HG03060 (cell line): Measurements from ENCODE around the gene SCARB2.

Source experiments
- ATAC-seq: cut with Tn5 transposase; IDR thresholded peaks from one replicate; pipeline ENCODE4 v1.9.1; 2021; ENCODE audit warnings: low read depth, moderate number of reproducible peaks; ENCODE audit not compliant: unreplicated experiment

The SCARB2 gene

DNA sequence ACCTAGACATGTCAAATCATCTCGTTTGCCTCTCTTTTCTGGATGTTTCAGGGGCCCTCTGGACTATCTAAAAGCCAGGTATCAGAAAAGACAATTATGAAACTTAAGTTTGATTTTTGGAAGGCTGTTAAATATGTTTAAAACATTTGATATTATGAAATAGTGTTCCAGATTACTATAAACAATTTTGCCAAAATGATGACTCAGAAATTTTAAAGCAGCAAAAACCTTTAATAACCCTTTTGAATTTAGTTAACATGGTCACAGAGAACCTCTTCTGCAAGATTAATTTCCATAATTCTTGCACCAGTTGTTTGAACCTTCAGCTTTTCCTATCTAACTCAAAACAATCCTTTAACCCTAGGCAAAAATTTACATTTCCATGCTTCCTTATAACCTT is 19.1 kb upstream of the SCARB2 start:
- no peak for ATAC-seq

DNA sequence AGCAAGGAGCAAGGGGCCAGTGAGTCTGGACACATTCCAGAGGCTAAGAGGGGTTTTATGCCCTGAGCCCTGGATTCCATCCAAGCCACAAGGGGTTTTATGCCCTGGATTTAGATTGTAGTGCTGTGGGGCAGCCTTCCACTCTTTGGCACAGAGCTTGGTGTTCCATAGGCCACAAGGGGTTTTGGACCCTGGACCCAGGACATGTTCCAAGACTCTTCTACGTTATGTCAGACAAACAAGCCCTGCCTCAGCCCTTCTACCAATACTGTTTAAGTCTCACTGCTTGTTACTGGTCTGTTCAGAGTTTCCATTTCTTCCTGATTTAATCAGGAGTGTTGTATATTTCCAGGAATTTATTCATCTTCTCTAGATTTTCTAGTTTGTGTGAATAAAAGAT is 12.8 kb upstream of the SCARB2 start:
- no peak for ATAC-seq

DNA sequence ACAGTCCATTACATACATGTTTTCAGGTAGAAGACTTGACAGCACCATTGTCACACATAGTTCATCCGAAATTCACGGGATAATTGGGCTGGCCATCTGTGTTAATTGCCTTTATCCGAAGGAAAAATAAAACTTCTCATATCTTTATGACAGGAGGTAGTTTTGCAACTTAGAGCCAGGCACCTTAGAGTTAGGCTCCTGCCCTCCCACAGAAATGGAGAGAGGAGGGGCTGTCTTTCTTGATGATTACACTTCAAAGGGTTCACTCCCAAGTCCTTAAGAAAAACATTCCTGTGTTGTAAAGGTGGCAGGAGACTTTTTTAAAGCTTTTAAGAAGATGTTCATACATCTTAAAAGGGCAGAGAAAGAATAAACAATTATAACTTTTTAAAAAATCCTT is 10.5 kb upstream of the SCARB2 start:
- no peak for ATAC-seq

DNA sequence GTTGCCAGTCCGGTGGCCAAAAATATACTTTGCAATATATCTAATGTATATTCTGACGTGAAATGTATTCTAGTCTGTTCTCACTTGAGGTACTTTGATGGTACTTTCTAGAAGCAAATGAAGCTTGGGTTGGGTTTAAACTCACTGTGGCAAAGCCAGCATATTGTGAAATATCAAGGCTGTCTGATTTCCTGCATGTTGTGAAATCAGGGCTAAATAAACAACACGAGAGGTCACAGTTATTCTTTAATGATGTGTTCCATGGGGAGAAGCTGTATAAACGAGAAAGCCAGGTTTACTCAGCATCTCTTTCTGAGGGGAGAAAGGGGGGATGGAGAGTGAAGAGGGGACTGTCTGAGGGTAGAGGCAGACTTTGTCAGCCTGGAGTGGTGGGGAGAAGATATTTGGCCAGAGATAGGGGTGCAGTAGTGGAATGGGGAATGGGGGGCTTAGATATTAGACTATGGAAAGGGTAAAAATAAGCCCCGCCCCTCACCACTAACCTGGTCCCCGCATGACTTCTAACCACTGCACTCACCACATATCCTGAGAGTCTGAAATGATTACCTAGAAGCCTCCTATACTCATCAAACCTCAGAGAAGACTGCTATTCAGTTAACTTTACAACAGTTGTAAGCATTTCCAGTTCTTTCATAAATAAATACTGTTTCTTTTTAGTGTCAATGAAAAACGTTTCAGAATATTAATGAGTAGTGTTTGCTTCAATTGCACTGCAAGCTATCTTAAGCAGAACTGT is 5.9 kb upstream of the SCARB2 start:
- ATAC-seq: no peak

DNA sequence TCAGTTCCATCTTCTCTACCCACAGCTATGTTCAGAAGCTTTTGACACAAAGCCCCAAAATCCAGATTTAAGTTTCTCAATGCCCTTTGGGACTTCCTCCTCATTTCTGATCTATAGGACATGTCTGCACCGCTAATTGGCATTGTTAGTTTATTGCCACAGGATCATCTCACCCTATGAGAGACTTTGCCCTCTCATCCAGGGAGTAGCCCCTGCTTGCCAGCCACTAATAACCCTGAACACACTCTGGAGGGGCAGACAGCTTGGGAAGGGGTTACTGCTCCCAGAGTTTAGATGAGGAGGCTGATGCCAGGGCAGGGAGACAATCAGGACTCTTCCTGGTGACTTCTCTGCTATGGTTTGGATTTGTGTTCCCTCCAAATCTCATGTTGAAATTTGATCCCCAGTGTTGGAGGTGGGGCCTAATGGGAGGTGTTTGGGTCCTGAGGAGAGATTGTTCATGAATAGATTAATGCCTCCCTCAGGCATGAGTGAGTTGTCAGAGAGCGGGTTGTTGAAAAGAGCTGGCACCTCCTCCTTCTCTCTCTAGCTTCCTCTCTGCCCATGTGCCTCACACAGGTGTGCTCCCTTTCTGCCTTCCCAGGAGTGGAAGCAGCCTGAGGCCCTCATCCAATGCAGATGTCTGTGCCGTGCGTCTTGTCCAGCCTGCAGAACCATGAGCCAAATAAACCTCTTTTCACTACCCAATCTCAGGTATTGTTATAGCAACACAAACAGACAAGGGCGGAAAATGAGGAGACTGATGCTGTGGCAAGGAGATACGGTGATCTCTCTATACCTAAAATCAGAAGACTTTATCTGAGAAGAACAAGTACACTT is 3.6 kb upstream of the SCARB2 start:
- ATAC-seq: no peak

DNA sequence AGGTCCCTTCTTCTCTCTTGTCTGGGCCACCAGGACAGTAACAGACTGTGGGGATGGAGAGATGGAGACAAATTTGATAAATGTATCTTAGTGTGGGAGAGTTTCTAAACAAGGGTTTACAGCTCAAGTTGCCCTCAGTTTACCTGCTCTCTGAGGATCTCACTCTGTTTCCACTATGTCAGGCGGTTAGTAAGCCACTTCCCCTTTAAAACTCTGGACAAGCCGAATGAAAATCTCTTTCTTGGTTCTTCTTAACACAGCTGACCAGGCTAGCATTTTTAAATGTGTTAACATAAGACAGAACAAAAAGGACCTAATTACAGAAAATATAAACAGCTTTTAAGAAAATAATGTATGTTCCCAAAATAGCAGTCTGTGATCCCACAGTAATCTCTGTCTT is 2.9 kb upstream of the SCARB2 start:
- no peak for ATAC-seq

DNA sequence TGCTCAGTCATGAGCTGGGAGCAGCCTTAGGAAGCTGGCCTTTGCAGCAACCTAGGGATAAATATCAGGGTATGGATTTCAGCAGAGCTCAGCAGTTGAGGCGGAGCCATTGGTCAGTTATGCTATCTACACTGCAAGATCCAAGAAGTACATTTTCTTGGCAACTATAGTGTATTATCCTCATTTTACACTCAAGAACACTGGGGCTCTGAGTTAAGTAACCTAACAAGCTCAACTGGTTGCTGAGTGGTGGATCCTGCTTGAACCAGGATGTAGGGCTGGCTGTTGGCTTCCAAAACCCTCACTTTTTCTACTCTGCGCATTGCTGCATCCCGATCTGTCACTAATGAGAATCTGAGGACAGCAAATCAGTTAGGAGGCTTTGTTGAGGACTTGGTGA is 1.5 kb upstream of the SCARB2 start:
- no peak for ATAC-seq

DNA sequence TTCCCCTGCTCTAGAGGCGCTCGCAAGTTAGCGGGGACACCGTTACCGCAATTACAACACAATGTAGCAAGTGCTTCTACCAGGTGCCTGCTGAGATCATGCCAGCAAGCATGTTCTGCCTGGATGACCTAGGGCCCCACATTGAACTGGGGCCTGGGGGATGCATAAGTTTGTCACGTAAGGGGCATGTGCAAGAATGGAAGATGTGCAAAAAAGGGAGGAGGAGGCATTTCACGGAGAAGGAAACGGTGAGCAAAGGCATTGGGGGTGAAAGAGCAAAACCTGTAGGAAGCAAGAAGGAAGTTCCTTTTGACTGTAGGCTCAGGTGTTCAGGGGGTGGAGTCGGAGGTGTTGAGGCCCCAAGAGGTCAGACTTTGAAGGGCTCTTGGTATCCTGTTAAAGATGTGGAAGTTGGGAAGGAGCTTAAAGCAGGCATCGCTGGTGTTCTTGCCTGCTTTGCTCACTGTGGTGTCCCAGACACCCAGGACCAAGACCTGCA is 602 bp upstream of the SCARB2 start:
- peak; percentile 57 for ATAC-seq

DNA sequence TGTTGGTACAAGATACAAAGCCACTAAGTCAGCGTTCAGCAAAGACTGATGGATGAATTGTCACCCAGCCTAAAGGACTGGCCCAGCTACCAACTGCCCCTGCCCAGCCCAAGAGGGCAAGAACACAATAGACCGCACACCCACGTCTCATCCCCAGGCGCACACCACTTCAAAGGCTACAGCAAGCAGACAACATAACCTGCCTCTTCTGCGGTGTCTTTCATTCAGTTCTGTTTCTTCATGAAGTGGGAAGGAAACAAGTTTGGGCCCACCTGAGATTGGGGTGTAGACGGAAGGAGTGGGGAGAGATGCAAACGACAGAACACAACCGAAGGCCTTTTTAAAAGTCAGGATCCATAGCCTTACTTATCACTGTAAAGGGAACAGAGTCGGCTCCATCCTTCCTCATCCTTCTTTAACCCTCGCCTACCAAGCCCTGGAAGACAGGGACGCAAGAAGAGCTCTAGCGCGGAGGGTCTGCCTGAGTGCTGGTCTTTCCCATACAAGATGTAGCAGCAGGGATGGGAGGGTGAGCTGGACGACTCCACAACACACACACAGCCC is 691 bp downstream of the SCARB2 start:
- no peak for ATAC-seq

DNA sequence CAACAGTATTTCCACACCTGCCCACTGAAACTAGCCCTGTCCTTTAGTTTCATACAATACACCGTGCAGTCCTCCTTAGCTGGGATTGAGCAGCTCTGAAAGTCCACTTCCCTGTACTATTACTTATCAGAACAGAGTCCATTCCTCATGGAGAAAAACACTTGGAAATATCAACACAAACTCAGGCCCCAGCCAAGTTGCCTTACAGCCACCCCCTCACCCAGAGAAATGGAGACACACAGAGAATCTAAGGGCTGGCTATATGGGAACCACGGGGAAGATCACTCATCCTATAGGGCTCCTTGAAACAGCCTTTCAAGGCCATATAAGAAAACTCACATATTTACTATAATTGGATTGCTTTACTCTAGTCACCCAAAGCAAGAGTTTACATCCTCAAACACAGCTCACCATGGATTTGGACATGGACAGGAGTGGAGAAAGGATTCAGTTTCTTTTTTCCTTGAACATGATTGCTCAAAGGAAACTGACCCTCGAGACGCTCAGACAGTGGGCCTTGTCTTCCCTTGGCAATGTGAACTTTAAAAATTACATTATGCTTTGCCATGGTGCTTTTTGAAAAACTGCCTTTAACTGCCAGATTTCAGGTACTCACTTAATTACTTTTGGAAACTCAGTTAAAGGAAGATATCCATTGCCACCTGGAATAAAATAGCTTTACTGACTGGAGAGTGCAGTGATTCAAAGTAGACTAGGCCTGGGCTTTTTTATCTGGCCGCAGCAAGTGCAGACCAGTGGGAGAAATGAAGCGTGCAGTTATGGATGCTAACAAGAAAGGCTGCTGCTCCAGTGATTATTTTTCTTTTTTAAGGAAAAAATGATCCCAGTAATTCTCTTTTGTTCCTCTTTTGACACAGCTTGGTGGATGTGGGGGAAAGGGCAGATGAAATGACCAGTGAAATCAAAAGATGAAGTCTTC is 1.6 kb downstream of the SCARB2 start:
- no peak for ATAC-seq

DNA sequence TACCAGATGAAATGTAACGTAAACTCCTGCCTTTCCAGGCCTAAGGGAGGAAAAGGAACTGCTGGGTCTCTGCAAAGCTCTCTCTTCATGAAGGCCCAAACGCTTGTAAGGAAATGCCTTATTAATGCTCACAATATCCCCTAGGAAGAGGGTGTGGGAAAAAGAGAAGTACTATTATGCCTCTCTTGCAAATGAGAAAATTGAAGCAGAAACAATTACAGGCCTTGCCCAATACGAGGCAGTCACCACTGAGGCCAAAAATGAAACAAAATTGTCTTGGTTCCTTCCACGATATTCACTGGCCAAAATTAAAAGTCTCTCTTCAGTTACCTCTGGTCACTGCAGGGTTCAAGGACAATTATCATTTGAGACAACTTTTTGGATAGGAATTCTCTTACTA is 3.2 kb downstream of the SCARB2 start:
- ATAC-seq: no peak

DNA sequence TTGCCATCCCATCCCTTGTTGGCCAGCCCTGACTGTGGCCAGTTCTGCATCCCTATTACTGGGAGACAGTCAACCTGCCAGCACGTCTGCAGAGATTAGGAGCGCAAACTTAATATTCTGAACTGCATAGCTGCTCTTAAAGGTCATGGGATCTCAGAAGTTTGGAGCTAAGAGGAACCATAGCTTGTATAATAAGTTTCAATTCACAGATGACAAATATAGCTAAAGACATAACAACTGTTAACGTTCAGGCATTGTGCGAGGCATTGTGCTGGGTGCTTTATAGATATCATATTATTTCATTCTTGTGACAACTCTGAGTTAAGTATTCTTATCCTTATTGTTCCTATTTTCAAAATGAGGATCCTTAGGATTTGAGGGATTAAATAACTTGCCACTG is 3.7 kb downstream of the SCARB2 start:
- ATAC-seq: no peak

DNA sequence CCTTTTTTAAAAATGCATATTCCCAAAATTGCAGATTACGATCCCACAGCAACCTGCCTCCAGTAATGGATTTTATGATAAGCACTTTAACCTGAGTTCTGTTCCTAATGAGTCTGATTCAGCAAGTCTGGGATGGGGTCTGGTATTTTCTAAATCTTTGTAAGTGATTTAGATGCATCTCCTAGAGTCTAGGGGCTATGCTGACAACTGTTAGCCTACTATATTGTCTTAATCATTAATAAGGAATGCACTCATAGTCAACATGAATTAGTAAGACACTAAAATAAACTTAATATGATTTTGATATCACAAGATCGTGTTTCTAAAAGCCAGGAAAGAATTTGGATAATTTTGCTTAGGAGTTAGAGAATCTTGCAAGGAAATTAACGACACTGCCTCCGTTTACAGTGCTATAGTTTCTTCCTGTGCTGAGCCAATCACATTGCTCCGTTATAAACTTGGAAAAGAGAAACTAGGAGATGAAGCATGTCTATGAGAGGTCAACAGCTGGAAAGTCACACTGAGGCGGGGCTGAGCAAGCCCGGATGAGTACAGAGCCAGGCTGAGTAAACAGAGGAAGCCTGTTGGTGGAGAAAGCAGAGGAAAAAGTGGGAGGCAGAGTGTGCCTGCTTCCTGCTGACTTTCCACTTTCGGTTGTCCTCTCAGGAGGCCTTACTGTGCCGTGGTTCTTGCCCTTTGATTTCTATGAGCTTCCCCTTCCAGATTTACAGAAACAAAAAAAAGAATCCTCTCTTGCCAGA is 5.4 kb downstream of the SCARB2 start:
- no peak for ATAC-seq

DNA sequence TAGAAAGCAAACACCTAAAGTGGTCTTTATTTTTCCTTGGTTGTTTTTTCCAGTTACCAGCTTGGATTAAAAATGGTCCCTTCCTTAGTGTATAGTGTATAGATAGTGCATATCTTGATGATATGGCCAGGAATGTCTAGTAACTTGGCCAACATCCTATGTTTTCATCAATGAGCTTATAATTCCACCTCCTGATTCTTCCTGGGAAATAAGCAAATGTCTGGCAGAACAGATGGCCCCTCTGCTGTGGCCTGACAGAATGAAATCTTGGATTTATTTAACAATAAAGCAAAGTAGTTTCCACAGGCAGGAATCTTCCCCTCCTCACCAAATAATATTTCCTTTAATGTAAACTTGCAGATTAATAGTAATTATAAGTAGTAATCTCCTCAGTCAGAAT is 6.1 kb downstream of the SCARB2 start:
- ATAC-seq: no peak

DNA sequence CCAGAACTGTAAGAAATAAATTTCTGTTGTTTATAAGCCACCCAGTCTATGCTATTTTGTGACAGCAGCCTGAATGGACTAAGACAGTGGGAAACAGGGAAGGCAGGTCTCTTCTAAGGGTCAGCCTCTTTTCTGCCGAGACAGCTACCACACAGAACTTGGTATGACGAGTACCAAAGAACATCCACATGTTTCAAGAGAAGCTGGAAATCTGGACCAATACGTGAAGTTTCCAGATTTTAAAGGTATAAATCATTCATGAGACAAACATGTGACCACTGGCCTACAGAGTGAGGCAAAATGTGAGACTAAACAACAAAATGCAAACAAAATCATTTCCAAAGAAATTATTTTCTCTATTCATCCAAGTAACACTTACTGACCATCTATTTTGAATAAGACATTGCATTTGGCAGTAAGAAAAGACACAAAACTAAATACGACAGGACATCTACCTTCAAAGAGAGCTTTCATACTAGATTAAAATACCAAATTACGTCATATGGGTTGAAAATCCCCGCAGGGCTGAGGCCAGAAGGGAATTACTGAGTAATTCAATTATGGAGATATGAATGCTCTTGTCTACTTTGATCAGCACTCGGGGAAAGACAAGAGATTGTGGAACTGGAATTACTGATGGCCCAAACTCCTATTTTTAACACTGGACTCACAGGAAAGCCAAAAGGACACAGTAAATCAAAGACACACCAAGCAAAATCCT is 7.2 kb downstream of the SCARB2 start:
- ATAC-seq: no peak

DNA sequence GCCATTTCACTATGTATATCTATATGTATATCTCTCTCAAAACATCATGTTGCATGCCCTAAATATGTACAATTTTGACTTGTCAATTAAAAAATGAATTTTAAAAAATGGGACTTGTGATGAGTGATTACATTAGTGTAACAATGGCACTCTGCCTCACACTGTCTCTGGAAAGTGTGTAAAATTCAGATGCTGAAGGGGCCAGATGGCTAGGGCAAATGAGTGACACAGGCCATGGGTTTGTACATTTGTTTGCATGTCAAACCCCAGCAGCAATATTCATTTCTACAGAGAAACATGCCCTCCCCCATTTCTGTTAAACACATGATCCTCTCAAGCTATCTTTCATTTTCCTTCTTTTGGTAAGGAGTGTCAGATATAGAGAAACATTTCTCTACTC is 8.1 kb downstream of the SCARB2 start:
- ATAC-seq: no peak

DNA sequence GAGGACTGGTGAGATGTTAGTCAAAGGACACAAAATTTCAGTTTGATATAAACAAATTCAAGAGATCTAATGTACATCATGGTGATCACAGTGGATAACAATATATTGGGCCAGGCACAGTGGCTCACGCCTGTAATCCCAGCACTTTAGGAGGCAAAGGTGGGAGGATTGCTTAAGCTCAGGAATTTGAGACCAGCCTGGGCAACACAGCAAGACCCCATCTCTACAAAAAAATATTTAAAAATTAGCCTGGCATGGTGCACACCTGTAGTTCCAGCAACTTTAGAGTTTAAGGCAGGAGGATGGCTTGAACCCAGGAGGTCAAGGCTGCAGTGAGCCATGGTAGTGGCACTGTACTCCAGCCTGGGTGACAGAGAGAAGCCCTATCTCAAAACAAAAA is 8.7 kb downstream of the SCARB2 start:
- ATAC-seq: no peak

DNA sequence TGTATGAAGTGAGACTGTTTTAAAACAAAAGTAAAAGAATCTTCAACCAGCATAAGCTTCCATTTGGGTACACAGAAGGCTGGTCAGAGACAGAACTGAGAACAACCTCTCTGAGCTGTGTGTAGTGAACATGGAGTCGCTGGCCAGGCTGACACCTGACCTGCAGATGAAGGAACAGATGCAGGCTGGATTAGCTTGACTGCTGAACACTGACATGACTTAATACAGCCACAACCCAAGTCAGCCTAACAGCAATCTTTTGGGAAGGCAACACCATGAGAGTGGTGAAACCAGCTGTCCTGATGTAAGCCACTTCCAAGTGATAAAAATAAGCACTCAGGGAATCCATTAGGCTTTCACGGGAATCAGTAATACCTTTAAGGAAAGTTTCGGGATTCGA is 10.1 kb downstream of the SCARB2 start:
- ATAC-seq: no peak

DNA sequence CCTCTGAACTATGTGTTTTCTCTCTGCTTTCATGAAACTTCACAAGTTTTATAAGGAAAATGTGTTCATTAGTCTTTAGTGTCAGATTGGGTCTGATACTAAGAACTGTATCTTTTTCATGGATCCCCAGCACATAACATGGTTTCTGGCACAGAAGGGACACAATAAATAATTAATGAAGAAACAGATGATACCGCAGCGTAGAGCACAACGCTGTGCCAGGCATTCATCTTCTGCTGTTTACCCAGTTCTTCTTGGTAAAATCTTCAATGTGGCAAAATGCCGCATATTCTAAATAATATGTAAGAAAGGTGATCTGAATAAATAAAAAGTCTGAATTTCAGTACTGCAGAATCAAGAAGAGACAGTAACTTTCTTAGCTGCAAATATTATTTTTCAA is 12.3 kb downstream of the SCARB2 start:
- no peak for ATAC-seq
